H1 (cell line): Measurements from ENCODE around the gene YOD1. TPM values are rescaled to one million over a fixed set of nuclear protein-coding genes. Genes with fewer than 3 reads are reported as not detected.

Experiments used
- CTCF ChIA-PET: fragments of 300-600 bp; sonication (Branson Sonifier 250); formaldehyde crosslinking; loops from one replicate; lab custom pipeline; 2021; ENCODE audit not compliant: partially characterized antibody; lab: Charles Lee
- POLR2A ChIA-PET: fragments of 300-600 bp; sonication (Branson Sonifier 250); formaldehyde crosslinking; loops from one replicate; lab custom pipeline; 2021; ENCODE audit warnings: inconsistent platforms; ENCODE audit not compliant: partially characterized antibody; lab: Charles Lee
- DNase-seq, 2 experiments: peaks; one replicate each; pipeline versions ENCODE4 v3.0.0 to v3.0.0-alpha.2; 2010 to 2022; ENCODE audit warnings: low spot score in 2 of 2, low read depth in 1 of 2, mixed read lengths in 1 of 2
- FAIRE-seq: peaks from 2 replicates; lab custom pipeline; 2011; peaks lifted over from hg19 to GRCh38; lab: Jason Lieb, UNC
- H2AFZ ChIP-seq: 2 replicates; pipeline ENCODE4 v1.8.1; 2012; ENCODE audit warnings: low read length, inconsistent platforms
- H2AK5ac ChIP-seq: 2 replicates; pipeline ENCODE4 v1.6.1; 2013; ENCODE audit warnings: low read depth, low read length
- H2BK120ac ChIP-seq: replicated peaks from 2 replicates; pipeline ENCODE3; 2013; ENCODE audit warnings: low read depth, low read length, inconsistent platforms
- H2BK12ac ChIP-seq: 2 replicates; pipeline ENCODE4 v1.6.1; 2013; ENCODE audit warnings: low read depth, low read length
- H2BK15ac ChIP-seq: 2 replicates; pipeline ENCODE4 v1.6.1; 2013; ENCODE audit warnings: low read length
- H2BK20ac ChIP-seq: 2 replicates; pipeline ENCODE4 v1.6.1; 2013; ENCODE audit warnings: low read length
- H2BK5ac ChIP-seq: 2 replicates; pipeline ENCODE4 v1.6.1; 2013; ENCODE audit warnings: low read depth, low read length
- H3K14ac ChIP-seq: 2 replicates; pipeline ENCODE4 v1.6.1; 2013; ENCODE audit warnings: inconsistent platforms; ENCODE audit not compliant: insufficient read length
- H3K18ac ChIP-seq: 2 replicates; pipeline ENCODE4 v1.6.1; 2013; ENCODE audit warnings: low read length; ENCODE audit errors: extremely low read depth
- H3K23ac ChIP-seq: 2 replicates; pipeline ENCODE4 v1.6.1; 2013; ENCODE audit warnings: inconsistent platforms; ENCODE audit not compliant: insufficient read length
- H3K23me2 ChIP-seq: 2 replicates; pipeline ENCODE4 v1.6.1; 2013; ENCODE audit warnings: low read depth, low read length
- H3K27ac ChIP-seq: 2 replicates; pipeline ENCODE4 v1.6.1; 2011; ENCODE audit warnings: low read depth, low read length, inconsistent platforms
- H3K27me3 ChIP-seq, 4 experiments: replicated peaks in 1 of 4; 1 replicate in 1 of 4; 2 replicates in 3 of 4; pipeline versions ENCODE4 v1.6.1 to v1.8.1; 2011 to 2013; ENCODE audit warnings: low read length in 3 of 4, mild to moderate bottlenecking in 3 of 4, inconsistent platforms in 2 of 4, mixed read lengths in 2 of 4, moderate library complexity in 1 of 4; ENCODE audit not compliant: control insufficient read depth in 3 of 4, insufficient read depth in 3 of 4; ENCODE audit errors: extremely low read depth in 1 of 4
- H3K36me3 ChIP-seq, 4 experiments: 2 replicates each; pipeline versions ENCODE4 v1.6.1 to v1.8.1; 2011 to 2013; ENCODE audit warnings: mild to moderate bottlenecking in 4 of 4, low read length in 3 of 4, moderate library complexity in 2 of 4, control low read depth in 1 of 4, inconsistent platforms in 1 of 4; ENCODE audit not compliant: insufficient read depth in 4 of 4, control insufficient read depth in 2 of 4
- H3K4ac ChIP-seq: replicated peaks from 2 replicates; pipeline ENCODE3; 2013; ENCODE audit warnings: low read length, low read depth, mixed read lengths, inconsistent platforms; ENCODE audit not compliant: insufficient read length
- H3K4me1 ChIP-seq, 4 experiments: replicated peaks in 1 of 4; 1 replicate in 1 of 4; 2 replicates in 3 of 4; pipeline versions ENCODE4 v1.6.1 to v1.8.1; 2011 to 2013; ENCODE audit warnings: low read length in 3 of 4, inconsistent platforms in 2 of 4, mixed read lengths in 1 of 4; ENCODE audit not compliant: insufficient read depth in 4 of 4, control insufficient read depth in 3 of 4
- H3K4me2 ChIP-seq, 2 experiments: 2 replicates each; pipeline versions ENCODE4 v1.6.1 to v1.8.1; 2011 to 2013; ENCODE audit warnings: low read depth in 2 of 2, low read length in 2 of 2, control low read depth in 1 of 2, inconsistent platforms in 1 of 2, mild to moderate bottlenecking in 1 of 2; ENCODE audit not compliant: insufficient read depth in 1 of 2
- H3K4me3 ChIP-seq, 4 experiments: fragments of 200-600, 300-600 bp in 1 of 4; sonication (generic), shearing (Covaris generic), sonication (Bioruptor Twin) in 1 of 4; 2 replicates each; pipeline versions ENCODE4 v1.5.1 to v1.8.1; 2011 to 2016; ENCODE audit warnings: low read length in 4 of 4, low read depth in 3 of 4, control low read depth in 2 of 4, inconsistent platforms in 2 of 4, mild to moderate bottlenecking in 2 of 4, mixed read lengths in 1 of 4, moderate library complexity in 1 of 4; ENCODE audit not compliant: insufficient read depth in 2 of 4; ENCODE audit errors: extremely low read depth in 1 of 4
- H3K56ac ChIP-seq: replicated peaks from 2 replicates; pipeline ENCODE3; 2013; ENCODE audit warnings: low read depth, mild to moderate bottlenecking, mixed read lengths, low read length, inconsistent platforms; ENCODE audit not compliant: insufficient read length
- H3K79me1 ChIP-seq: 2 replicates; pipeline ENCODE4 v1.6.1; 2013; ENCODE audit warnings: low read depth, low read length, control low read depth
- H3K79me2 ChIP-seq, 2 experiments: 2 replicates each; pipeline versions ENCODE4 v1.6.1 to v1.8.1; 2012 to 2013; ENCODE audit warnings: low read length in 2 of 2, mild to moderate bottlenecking in 2 of 2, inconsistent platforms in 1 of 2; ENCODE audit not compliant: insufficient read depth in 2 of 2, control insufficient read depth in 1 of 2
- H3K9ac ChIP-seq, 4 experiments: replicated peaks in 1 of 4; 1 replicate in 1 of 4; 2 replicates in 3 of 4; pipeline versions ENCODE4 v1.6.1 to v1.8.1; 2011 to 2013; ENCODE audit warnings: low read depth in 3 of 4, low read length in 3 of 4, control low read depth in 2 of 4, mild to moderate bottlenecking in 2 of 4, moderate library complexity in 2 of 4, inconsistent platforms in 1 of 4; ENCODE audit errors: extremely low read depth in 1 of 4
- H3K9me3 ChIP-seq, 2 experiments: 2 replicates each; pipeline versions ENCODE4 v1.6.1 to v1.8.1; 2012 to 2013; ENCODE audit warnings: mild to moderate bottlenecking in 2 of 2, moderate library complexity in 2 of 2, control low read depth in 1 of 2, inconsistent platforms in 1 of 2, low read depth in 1 of 2, low read length in 1 of 2, mixed read lengths in 1 of 2; ENCODE audit not compliant: insufficient read depth in 2 of 2
- H4K20me1 ChIP-seq, 2 experiments: replicated peaks in 1 of 2; 2 replicates each; pipeline versions ENCODE3 to v1.8.1; 2011 to 2013; ENCODE audit warnings: inconsistent platforms in 2 of 2, low read length in 2 of 2, mild to moderate bottlenecking in 1 of 2; ENCODE audit not compliant: insufficient read depth in 2 of 2, control insufficient read depth in 1 of 2
- H4K5ac ChIP-seq: 2 replicates; pipeline ENCODE4 v1.6.1; 2013; ENCODE audit warnings: low read length, low read depth, mixed read lengths, inconsistent platforms; ENCODE audit not compliant: insufficient read length
- H4K8ac ChIP-seq: 2 replicates; pipeline ENCODE4 v1.8.0; 2013; ENCODE audit warnings: mild to moderate bottlenecking, moderate library complexity, low read length, inconsistent platforms; ENCODE audit not compliant: insufficient read depth; ENCODE audit errors: extremely low read depth
- H4K91ac ChIP-seq: replicated peaks from 2 replicates; pipeline ENCODE3; 2013; ENCODE audit warnings: low read length, mixed read lengths, inconsistent platforms; ENCODE audit not compliant: insufficient read length
- CBX5 ChIP-seq: fragments of 300-800, 300-1000 bp; sonication (generic); IDR thresholded peaks from 2 replicates; pipeline ENCODE4 v1.7.1; 2016; ENCODE audit warnings: antibody characterized with exemption, low read length, low read depth
- CHD1 ChIP-seq: IDR thresholded peaks from 2 replicates; pipeline ENCODE4 v1.6.1; 2012; ENCODE audit warnings: low read depth, low read length, improper control_type of control experiment
- EGR1 ChIP-seq: IDR thresholded peaks from 2 replicates; pipeline ENCODE4 v1.6.1; 2011; ENCODE audit warnings: low read depth, low read length, borderline replicate concordance
- HDAC6 ChIP-seq: IDR thresholded peaks from one replicate; pipeline ENCODE4 v1.7.1; 2012; ENCODE audit warnings: low read depth, mild to moderate bottlenecking, inconsistent platforms, low read length, moderate library complexity
- NANOG ChIP-seq: IDR thresholded peaks from 2 replicates; pipeline ENCODE4 v1.6.1; 2011; ENCODE audit warnings: low read length, low read depth, mild to moderate bottlenecking, inconsistent platforms; ENCODE audit not compliant: insufficient read depth, poor library complexity, severe bottlenecking
- POLR2A ChIP-seq, 2 experiments: IDR thresholded peaks; 1 replicate in 1 of 2; 2 replicates in 1 of 2; pipeline ENCODE4 v1.6.1; 2011; ENCODE audit warnings: low read depth in 2 of 2, low read length in 2 of 2, mild to moderate bottlenecking in 2 of 2; ENCODE audit errors: control extremely low read depth in 1 of 2
- RBBP5 ChIP-seq: IDR thresholded peaks from 2 replicates; pipeline ENCODE4 v1.7.1; 2012; ENCODE audit warnings: low read depth, mild to moderate bottlenecking, inconsistent platforms, low read length, moderate library complexity, borderline replicate concordance
- SIRT6 ChIP-seq: IDR thresholded peaks from one replicate; pipeline ENCODE4 v1.7.1; 2012; ENCODE audit warnings: low read length, inconsistent platforms
- TCF12 ChIP-seq: IDR thresholded peaks from 2 replicates; pipeline ENCODE4 v1.6.1; 2011; ENCODE audit warnings: low read depth, mild to moderate bottlenecking, low read length
- WGBS, 2 experiments: shearing (Covaris generic) in 1 of 2; methylation state at CpG; one replicate each; pipeline versions ENCODE4 v1.1.6 to v1.1.7; 2013 to 2015; ENCODE audit warnings: low lambda C conversion rate in 2 of 2, mixed read lengths in 2 of 2, inconsistent platforms in 1 of 2, low coverage in 1 of 2, missing lambda C conversion rate in 1 of 2; ENCODE audit not compliant: insufficient replicate concordance in 2 of 2, insufficient coverage in 1 of 2, insufficient read length in 1 of 2; ENCODE audit errors: extremely low coverage in 1 of 2, missing lambda C conversion rate in 1 of 2; 5-methylcytosine and 5-hydroxymethylcytosine counted together
- polyA plus RNA-seq, 7 experiments: library from polyadenylated mRNA; depleted of rRNA in 3 of 7; stranded (reverse) in 5 of 7; unstranded in 2 of 7; fragments of >200 nt in 5 of 7; fragments of 200-250 nt in 2 of 7; gene quantifications; 1 replicate in 5 of 7; 2 replicates in 1 of 7; 4 replicates in 1 of 7; pipeline versions ENCODE4 v1.2.1 to v1.2.3, GENCODE V29; 2011 to 2013; ENCODE audit warnings: missing spikeins in 2 of 7, mixed read lengths in 2 of 7
- total RNA-seq: library from RNA; stranded (reverse); fragmentation: NEBNext Ultra II Directional; extraction: Animal tissue kit (Norgen Biotek cat#: 25700); gene quantifications from 2 replicates; pipeline ENCODE4 v1.2.1, GENCODE V29; 2021
- TF ChIP-seq, protein P1 (sequence below): IDR thresholded peaks from 2 replicates; pipeline ENCODE4 v1.6.1; 2012; ENCODE audit warnings: inconsistent platforms
- TF ChIP-seq, protein P2 (sequence below): IDR thresholded peaks from 2 replicates; pipeline ENCODE4 v1.6.1; 2012; ENCODE audit warnings: inconsistent platforms

Gene YOD1
- total and polyA plus RNA-seq, 2 of the 8 experiments (the other 6 are each of a cell fraction or from before 2014, with no cell fraction given): 1.9 to 11.8 TPM

DNA sequence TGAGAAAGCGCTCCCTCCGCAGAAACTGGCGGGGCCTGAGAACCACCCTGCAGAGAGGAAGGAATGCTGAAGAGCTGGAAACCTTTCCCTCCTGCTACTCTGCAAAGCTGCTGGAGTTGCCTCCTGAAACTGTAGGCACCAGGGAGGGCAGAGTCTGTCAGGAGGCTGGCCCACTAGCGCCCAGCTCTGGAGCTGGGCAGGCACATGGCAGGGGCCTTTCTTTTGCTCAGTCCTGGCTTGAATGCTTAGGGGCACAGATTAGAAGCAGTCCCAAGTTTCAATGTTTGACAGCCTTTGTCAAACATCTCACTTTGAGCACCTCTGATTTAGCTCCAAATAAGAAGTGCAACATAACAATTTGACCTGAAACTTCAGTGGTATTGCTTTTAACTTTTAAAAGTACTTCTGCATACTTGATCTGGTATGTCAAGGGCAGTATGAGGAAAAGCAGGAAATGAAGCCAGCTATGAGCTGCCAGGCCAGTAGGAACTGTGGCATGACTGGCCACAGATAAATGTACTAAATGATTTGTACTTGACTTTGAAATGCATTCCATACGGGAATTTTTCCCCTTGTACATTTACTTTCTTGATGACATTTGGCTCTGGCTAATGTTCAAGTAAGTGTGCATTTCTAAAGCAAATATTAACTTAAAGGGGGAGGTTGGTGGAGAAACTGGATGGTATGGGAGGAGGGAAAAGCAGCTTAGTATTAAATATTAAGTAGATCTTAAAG lies 25.7 kb downstream of the YOD1 start:
- DNase-seq (peak in 1 of 2 experiments; percentile 55), FAIRE-seq (no peak)
- no peak overlapping the region for H3K18ac ChIP-seq
- H3K9me3 ChIP-seq: no peaks in the 10 kb centered on the region
- ChIA-PET POLR2A (interaction anchor here (0.5 to 1.0 kb wide), 5 partner anchors 8 to 1210 kb away, joined by 3 to 6 read pairs (median 3); partner anchors contain the start of gene C1orf116), CTCF (interaction anchor here (0.6 to 10.5 kb wide), 10 partner anchors 17 to 161 kb away, joined by 3 to 122 read pairs (median 3); no protein-coding TSS in a partner anchor)
- H3K23me2 ChIP-seq: no peaks in the 10 kb centered on the region
- H2BK20ac ChIP-seq: no peak overlapping the region
- no peak overlapping the region for H2BK15ac ChIP-seq
- no peak overlapping the region; the same call in 1 of the 2 replicates for H4K8ac ChIP-seq
- H3K23ac ChIP-seq: no peak overlapping the region
- H3K9ac ChIP-seq: peak overlapping the region in 2 of 4 experiments; percentile 22 to 43; a peak in 1 of 7 replicates
- H3K4ac ChIP-seq: no peak overlapping the region
- peaks cover 0 to 2% (median 0%) of the 10 kb centered on the region in 4 experiments; a peak in 2 of 8 replicates for H3K36me3 ChIP-seq
- no peaks in the 10 kb centered on the region for H3K79me2 ChIP-seq
- H3K14ac ChIP-seq: no peak overlapping the region
- no peaks in the 10 kb centered on the region for H3K79me1 ChIP-seq
- H4K20me1 ChIP-seq: no peaks in the 10 kb centered on the region
- H2AFZ ChIP-seq: no peak overlapping the region
- H2AK5ac ChIP-seq: no peak overlapping the region
- H2BK5ac ChIP-seq: no peak overlapping the region
- peaks cover 3 to 11% (median 9%) of the 10 kb centered on the region in 4 experiments; a peak in 6 of 7 replicates for H3K4me1 ChIP-seq
- H3K4me3 ChIP-seq: peak overlapping the region in 2 of 4 experiments; percentile 17 to 26; a peak in 3 of 8 replicates
- no peak overlapping the region for H3K56ac ChIP-seq
- H3K4me2 ChIP-seq: peak overlapping the region; percentile 0 to 47; a peak in 3 of 4 replicates
- no peak overlapping the region for H2BK120ac ChIP-seq
- 45% methylated on average over 2 of the region's 5 CpGs; no CpG with 5 or more reads in 1 of the 2 experiments for WGBS, 2 experiments
- no peak overlapping the region for H3K27ac ChIP-seq
- H4K5ac ChIP-seq: no peak overlapping the region
- H4K91ac ChIP-seq: no peak overlapping the region
- H2BK12ac ChIP-seq: no peak overlapping the region
- no peaks in the 10 kb centered on the region for H3K27me3 ChIP-seq
- TF ChIP-seq, protein P1, sequence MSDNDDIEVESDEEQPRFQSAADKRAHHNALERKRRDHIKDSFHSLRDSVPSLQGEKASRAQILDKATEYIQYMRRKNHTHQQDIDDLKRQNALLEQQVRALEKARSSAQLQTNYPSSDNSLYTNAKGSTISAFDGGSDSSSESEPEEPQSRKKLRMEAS: peak; percentile 57
- no peak for TF ChIP-seq POLR2A (IDR thresholded peaks at IDR 0.05; ENCODE audit: control extremely low read depth in 1 of 2, low read depth in 2 of 2, low read length in 2 of 2)
- TF ChIP-seq SIRT6: no peak
- no peak for TF ChIP-seq HDAC6
- no peak; the same call in 1 of the 2 replicates for TF ChIP-seq RBBP5
- TF ChIP-seq EGR1: no peak
- TF ChIP-seq CBX5: no peak
- no peak for TF ChIP-seq TCF12
- TF ChIP-seq CHD1: no peak
- no peak for TF ChIP-seq NANOG
- TF ChIP-seq, protein P2, sequence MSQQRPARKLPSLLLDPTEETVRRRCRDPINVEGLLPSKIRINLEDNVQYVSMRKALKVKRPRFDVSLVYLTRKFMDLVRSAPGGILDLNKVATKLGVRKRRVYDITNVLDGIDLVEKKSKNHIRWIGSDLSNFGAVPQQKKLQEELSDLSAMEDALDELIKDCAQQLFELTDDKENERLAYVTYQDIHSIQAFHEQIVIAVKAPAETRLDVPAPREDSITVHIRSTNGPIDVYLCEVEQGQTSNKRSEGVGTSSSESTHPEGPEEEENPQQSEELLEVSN: 0 out of 2 replicates have a peak, but pooled peaks have one; percentile 15
